ENCODE measurements around the gene BSDC1. TPM values are rescaled to one million over a fixed set of nuclear protein-coding genes. Genes with fewer than 3 reads are reported as not detected.
A peak's percentile ranks its signal among the peaks of the same experiment; 100 is the strongest.

Gene BSDC1
- total and polyA plus RNA-seq, 10 of the 15 experiments (the other 5 are each of a cell fraction or from before 2014, with no cell fraction given) = 3.0 to 39.7 (median 22.8) TPM

GRCh38 chr1:32394141-32394889, at the start of gene BSDC1 (continued):
- TF ChIP-seq REST (IDR thresholded peaks at IDR 0.05; ENCODE audit: low read depth, low read length) = no peak; the same call in 1 of the 2 replicates
- TF ChIP-seq IRF4 (IDR thresholded peaks at IDR 0.05; ENCODE audit: low read depth, low read length) = peak; percentile 17; the same call in 1 of the 2 replicates
- TF ChIP-seq BMI1 (IDR thresholded peaks at IDR 0.05; ENCODE audit: borderline replicate concordance) = no peak
- no peak for TF ChIP-seq RAD51 (IDR thresholded peaks at IDR 0.05)
- peak; percentile 69; the same call in 1 of the 2 replicates for TF ChIP-seq POLR2AphosphoS2 (IDR thresholded peaks at IDR 0.05; ENCODE audit: low read depth, low read length)
- 0 out of 2 replicates have a peak, but pooled peaks have one; percentile 59 for TF ChIP-seq SMAD5 (IDR thresholded peaks at IDR 0.05; ENCODE audit: low read depth)
- TF ChIP-seq GATAD2B (conservative IDR thresholded peaks at IDR 0.05; ENCODE audit: low read depth) = no peak
- TF ChIP-seq JUND (IDR thresholded peaks at IDR 0.05; ENCODE audit: low read depth, low read length) = peak; percentile 81; the same call in 1 of the 2 replicates
- no peak for TF ChIP-seq EGR1 (IDR thresholded peaks at IDR 0.05; ENCODE audit: borderline replicate concordance in 1 of 2, low read depth in 2 of 2, low read length in 2 of 2)
- peak; percentile 87; the same call in 1 of the 2 replicates for TF ChIP-seq PML (IDR thresholded peaks at IDR 0.05; ENCODE audit: low read length)
- TF ChIP-seq RBBP5 (conservative IDR thresholded peaks at IDR 0.05) = no peak
- no peak for TF ChIP-seq USF2 (IDR thresholded peaks at IDR 0.05; ENCODE audit: borderline replicate concordance, low read depth, low read length)
- no peak for TF ChIP-seq KAT2A (conservative IDR thresholded peaks at IDR 0.05; ENCODE audit: control insufficient read depth, low read depth, low read length)
- TF ChIP-seq PBX3 (IDR thresholded peaks at IDR 0.05; ENCODE audit: insufficient replicate concordance, low read depth, low read length) = peak; percentile 70
- TF ChIP-seq CEBPZ (IDR thresholded peaks at IDR 0.05; ENCODE audit: low read depth, low read length) = no peak
- no peak for TF ChIP-seq ZNF217 (IDR thresholded peaks at IDR 0.05)

Data from GM12878 (cell line).